ENCODE data around the gene CAPN14.

Gene CAPN14, protein sequence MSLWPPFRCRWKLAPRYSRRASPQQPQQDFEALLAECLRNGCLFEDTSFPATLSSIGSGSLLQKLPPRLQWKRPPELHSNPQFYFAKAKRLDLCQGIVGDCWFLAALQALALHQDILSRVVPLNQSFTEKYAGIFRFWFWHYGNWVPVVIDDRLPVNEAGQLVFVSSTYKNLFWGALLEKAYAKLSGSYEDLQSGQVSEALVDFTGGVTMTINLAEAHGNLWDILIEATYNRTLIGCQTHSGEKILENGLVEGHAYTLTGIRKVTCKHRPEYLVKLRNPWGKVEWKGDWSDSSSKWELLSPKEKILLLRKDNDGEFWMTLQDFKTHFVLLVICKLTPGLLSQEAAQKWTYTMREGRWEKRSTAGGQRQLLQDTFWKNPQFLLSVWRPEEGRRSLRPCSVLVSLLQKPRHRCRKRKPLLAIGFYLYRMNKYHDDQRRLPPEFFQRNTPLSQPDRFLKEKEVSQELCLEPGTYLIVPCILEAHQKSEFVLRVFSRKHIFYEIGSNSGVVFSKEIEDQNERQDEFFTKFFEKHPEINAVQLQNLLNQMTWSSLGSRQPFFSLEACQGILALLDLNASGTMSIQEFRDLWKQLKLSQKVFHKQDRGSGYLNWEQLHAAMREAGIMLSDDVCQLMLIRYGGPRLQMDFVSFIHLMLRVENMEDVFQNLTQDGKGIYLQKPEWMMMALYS

GRCh38 chr2:31217465-31218200 lies at the start of gene CAPN14:
TSS of gene CAPN14 (minus strand) at chr2:31217515. CDS start at chr2:31205447, 12,068 bp downstream.
- no peak for DNase-seq

- DNase-seq, result no peak
Observed at GRCh38 chr2:31266804-31267203, 49.5 kb upstream of the CAPN14 start.

DNA sequence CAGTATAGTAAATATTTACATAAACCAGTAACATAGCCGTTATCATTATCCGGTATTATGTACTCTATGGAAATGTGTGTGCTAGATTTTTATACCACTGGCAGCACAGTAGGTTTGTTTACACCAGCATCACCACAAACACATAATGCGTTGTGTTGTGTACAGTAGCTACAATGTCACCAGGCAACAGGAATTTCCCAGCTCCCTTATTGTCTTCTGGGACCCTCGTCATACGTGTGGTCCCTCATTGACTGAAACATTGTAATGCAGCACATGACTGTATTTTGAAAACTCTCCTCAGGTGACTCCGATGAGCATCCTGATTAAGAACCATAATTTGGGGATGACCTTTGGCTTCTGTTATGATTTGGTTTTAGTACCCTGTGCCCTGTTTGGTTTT lies 47.9 kb upstream of the CAPN14 start:
- no peak for DNase-seq

DNA sequence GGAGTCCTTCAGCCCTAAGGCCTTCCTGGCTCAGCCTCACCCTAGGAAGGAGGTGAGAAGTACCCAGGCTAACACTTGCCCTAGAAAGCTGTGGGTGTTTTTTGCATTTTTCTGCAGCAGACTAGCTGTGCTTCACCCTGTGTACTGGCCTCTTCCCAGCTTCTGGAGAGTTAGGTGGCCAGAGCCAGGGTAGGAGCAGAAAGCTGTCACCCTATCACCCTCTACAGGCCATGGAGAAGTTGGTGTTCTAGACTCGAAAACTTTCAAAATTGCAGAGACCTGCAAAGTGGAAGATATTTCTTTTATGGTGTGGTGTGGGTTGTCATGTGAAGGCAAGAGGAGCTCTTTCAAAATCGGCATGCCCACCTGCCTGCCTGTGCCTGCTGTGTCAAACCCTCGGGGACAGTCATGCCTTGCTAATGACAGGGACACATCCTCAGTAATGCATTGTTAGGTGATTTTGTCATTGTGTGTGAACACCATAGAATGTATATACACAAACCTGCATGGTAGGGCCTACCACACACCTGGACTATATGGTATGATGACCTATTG lies 46.4 kb upstream of the CAPN14 start:
- DNase-seq, result no peak

DNA sequence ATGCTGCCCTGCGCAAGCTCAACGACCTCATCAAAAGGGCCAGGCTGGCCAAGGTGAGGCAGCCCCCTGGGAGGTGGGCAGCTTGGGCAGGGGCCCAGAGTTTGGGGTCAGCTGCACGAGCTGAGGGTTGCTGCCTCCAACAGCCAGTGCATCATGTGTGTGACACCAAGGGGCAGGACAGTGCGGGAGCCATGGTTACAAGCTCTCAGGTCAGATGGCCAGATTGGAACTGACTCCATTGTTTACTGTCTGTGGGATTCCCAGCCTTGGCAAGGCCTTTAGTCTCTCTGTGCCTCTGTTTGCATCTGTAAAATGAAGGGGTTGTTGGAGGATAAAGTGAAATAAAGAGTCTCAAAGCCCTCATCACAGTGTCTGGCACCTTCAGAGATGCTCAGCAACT lies 43.6 kb upstream of the CAPN14 start:
- DNase-seq, result no peak

DNA sequence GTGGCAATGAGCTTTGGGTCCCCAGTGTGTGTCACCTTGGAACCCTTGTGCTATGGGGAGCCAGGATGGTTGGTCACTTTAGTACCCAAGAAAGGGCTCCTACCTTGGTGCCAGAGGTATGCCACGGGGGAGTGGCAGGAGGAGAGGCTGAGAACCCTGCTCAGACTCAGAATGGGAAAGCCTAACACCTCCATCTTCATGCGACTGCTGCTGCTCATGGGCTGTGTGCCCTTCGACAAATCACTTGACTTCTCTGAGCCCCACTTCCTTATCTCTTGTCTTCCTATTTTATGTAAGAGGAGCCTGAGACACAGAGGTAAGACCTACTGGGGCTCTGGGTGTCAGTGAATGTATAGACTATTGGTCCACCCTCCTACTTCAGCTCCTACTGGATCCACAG lies 41.8 kb upstream of the CAPN14 start:
- no peak for DNase-seq

DNA sequence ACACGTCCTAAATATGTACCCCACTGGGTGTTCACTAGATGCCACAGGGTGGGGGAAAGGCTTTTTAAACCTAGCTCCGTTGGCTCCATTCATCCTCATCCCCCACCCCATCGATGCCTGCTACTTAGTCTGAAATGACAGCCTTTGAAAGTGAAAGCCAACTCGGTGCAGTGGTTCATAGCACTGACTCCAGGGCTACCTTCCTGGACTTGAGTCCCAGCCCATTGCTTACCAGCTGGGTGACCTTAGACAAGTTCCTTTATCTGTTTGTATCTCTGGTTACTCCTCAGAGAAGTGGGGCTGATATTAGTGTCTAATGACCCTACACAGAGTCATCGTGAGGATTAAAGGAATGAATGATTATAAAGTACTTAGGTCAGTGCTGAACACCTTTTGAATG lies 41.0 kb upstream of the CAPN14 start:
- no peak for DNase-seq

- DNase-seq, result no peak
Observed at GRCh38 chr2:31256611-31257382, 39.5 kb upstream of the CAPN14 start.

DNA sequence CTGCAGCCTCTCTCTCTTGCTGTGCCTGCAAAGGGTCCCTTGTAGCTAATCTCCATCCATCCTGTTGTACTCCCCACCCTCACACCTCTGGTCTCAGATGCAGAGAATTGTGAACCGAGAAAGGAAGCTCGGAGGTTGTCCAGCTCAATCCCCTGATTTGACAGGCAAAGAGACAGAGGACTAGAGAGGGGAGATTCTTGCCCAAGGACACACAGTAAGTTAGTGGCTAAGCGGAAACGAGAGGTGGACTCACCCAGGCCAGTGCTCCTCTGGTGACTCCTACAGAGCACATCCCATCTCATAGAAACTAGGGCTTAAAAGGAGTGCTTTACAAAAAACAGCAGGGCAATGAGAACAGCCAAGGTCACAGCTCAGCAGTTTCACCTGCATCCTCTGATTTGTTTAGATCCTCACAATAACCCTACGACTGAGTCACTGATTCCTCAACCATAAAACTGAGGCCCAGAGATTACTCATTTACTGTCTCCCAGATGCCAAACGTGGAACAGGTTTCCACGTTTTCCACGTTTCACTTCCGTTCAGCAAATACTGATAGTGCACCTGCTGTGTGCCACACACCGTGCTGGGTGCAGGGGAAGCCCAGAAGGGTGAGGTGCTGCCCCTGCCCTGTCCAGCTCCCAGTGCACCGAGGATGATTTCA lies 38.7 kb upstream of the CAPN14 start:
- no peak for DNase-seq

- no peak for DNase-seq
Observed at GRCh38 chr2:31254237-31255203, 37.2 kb upstream of the CAPN14 start.

DNA sequence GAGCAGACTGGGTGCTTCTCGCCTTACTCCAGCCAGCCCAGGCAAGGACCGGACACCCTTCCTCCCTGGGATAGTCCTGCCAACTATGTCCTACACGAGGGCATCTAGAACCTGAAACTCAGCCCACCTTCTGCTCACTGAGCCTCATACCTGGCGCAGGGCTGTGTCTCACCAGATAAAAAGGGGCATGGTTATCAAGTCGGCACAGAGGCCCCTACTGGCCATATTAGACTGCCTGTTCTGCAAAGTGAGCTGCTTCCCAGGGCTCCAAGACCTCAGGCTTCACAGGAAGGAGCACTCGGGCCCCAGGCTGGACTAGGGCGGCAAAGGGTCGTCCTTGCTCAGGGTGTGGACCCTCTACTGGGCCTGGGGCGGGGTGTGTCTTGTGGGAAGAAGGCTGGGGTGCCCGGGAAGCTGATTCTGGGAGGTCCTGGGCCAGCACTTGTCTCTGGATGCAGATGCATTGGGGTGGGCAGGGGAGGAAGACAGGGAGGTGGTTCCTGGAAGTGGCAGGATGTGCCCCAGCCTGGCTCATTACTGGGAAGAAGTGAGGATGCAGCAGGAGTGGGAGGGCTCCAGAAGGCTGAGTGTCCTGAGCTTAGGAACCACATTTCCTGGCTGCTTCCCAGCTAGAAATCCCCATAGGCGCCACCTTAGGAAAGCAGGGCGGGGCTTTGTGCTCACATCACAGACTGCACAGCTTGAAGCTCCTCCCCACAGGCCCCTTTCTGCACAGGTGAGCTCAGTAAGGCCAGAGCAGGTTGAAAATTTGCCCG lies 36.2 kb upstream of the CAPN14 start:
- no peak for DNase-seq

DNA sequence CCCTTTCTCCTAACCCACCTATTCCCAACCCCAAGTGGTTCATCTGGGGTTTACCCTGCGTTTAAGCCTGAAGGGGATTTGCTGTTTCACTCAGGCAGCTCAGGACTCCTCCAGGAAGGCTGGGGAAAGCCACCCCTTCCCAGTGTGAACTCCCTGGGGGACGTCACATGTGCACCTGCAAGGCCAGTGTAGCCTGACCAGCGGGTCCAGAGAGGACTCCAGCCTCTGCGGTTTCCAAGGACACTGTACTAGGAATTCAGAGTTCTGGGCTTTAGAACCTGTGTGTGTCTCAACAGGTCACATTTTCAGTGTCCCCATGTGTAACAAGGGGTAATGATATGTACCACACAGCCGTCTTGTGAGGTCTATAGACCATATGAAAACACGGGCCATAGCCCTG lies 34.5 kb upstream of the CAPN14 start:
- no peak for DNase-seq

- no peak for DNase-seq
Observed at GRCh38 chr2:31251018-31251417, 33.7 kb upstream of the CAPN14 start.

DNA sequence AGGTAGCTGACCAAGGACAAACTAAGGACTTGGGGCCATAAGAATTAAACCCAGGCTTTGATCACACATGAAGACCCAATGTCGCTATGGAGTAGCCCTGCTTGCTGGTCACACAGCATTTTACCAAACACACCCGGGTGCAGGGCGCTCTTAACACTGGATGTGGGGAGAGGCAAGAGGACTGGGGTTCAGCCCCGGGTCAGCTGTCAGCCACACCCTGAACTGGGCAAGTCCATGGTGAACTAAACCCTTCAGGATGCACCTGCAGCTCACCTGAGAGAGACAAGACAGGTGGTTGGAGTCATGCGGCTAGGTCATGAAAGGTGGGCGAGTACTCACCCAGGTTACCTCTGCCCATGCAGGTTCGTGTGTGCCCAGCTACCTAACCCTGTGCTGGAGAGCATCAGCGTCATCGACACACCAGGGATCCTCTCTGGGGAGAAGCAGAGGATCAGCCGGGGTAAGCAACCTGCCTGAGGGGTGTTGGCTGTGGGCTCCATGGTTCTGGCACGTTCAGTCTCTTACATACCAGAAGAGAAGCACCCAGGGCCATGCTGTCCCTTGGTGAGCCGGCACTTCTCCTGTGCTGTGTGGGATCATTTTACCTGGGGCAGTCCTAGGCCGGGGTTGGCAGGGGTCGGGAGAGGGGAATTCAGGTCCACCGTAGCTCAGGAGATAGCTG lies 31.8 kb upstream of the CAPN14 start:
- no peak for DNase-seq

GRCh38 chr2:31248139-31248538 lies 30.8 kb upstream of the CAPN14 start:
- DNase-seq, result no peak

DNA sequence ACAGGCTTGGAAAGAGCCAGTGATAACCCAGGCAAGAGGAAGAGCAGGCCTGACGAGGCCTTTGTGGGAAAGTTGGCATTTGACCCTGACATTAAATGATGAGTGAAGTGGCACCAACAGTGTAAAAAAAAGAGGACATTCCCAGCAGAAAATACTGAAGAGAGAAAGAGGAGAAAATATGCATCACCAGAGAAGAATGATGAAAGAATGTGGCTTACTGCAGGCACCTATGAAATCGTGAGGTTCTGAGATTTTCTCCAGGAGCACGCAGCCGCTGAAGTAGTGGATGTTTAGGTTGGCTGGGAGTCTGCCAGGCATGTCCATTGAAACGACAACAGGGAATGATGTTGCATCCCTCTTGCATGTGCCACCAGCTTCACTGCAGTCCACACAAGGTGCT lies 30.4 kb upstream of the CAPN14 start:
- no peak for DNase-seq

- no peak for DNase-seq
Observed at GRCh38 chr2:31246184-31246852, 29.0 kb upstream of the CAPN14 start.

- DNase-seq, result no peak
Observed at GRCh38 chr2:31244101-31244500, 26.8 kb upstream of the CAPN14 start.

DNA sequence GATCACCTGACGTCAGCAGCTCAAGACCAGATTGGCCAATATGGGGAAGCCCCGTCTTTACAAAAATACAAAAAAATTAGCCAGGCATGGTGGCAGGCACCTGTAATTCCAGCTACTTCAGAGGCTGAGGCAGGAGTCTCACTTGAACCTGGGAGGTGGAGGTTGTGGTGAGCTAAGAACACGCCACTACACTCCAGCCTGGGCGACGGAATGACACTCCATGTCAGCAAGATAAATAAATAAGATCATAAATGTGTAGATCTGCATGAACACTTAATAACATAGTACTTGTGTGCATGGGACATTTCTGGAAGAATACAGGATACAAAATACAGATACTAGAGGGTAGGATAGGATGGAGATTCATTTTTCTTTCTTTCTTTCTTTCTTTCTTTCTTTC lies 25.7 kb upstream of the CAPN14 start:
- no peak for DNase-seq

Data from CD4-positive, alpha-beta T cell treated with Interleukin-15 for 1 hour (primary cell).